Neural cell (in vitro differentiated cells): ENCODE results near the gene LMO3.

ENCODE experiments used
- EZH2 ChIP-seq: fragments of 200-600, 300-800 bp; shearing (Covaris generic), sonication (generic); IDR thresholded peaks from 2 replicates; pipeline ENCODE4 v1.6.1; 2014; ENCODE audit warnings: antibody characterized with exemption, low read length, borderline replicate concordance, mild to moderate bottlenecking; ENCODE audit not compliant: insufficient read depth, poor library complexity, severe bottlenecking
- POLR2AphosphoS5 ChIP-seq: IDR thresholded peaks from 2 replicates; pipeline ENCODE4 v1.6.1; 2012
- TF ChIP-seq, protein P1 (sequence below): fragments of 450-650 bp; IDR thresholded peaks from 2 replicates; pipeline ENCODE4 v1.5.1; 2014; ENCODE audit warnings: antibody characterized with exemption, mild to moderate bottlenecking, moderate library complexity; ENCODE audit not compliant: poor library complexity, severe bottlenecking

DNA sequence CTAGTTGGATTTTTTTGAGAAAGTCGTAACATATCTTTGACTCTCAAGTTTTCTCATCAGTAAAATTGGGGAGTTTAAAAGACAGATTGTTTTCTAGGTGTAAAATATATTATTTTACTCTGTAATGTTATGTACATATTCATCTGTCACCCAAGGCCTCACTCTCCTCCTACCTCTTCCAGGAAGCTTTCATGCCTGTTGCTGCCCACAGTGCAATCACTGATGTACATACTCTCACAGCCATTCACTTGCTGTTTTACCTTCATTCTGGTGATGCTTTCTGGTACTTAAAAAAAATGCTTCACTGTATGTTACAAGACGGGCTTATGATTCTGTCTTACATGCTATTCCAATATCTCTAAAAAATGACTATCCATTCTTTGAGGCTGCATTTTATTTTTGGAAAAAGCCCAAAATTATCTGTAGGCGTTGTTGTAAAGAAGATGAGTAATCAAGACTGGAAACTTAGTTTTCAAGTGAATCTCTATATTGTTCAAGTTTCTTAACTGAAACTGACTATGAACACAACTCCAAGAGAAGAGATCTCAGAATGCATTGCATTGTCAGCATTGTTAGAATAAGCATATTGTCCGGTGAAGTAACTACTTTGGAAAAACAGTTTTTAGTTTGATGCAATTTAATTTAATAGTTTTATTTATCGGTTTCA lies 82.5 kb downstream of the LMO3 start:
- TF ChIP-seq, protein P1, sequence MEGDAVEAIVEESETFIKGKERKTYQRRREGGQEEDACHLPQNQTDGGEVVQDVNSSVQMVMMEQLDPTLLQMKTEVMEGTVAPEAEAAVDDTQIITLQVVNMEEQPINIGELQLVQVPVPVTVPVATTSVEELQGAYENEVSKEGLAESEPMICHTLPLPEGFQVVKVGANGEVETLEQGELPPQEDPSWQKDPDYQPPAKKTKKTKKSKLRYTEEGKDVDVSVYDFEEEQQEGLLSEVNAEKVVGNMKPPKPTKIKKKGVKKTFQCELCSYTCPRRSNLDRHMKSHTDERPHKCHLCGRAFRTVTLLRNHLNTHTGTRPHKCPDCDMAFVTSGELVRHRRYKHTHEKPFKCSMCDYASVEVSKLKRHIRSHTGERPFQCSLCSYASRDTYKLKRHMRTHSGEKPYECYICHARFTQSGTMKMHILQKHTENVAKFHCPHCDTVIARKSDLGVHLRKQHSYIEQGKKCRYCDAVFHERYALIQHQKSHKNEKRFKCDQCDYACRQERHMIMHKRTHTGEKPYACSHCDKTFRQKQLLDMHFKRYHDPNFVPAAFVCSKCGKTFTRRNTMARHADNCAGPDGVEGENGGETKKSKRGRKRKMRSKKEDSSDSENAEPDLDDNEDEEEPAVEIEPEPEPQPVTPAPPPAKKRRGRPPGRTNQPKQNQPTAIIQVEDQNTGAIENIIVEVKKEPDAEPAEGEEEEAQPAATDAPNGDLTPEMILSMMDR: no peak
- TF ChIP-seq EZH2: no peak
- TF ChIP-seq POLR2AphosphoS5: no peak
